ENCODE data around the gene SPIRE1. TPM values are rescaled to one million over a fixed set of nuclear protein-coding genes. Genes with fewer than 3 reads are reported as not detected.

The SPIRE1 gene
- total and polyA plus RNA-seq, 2 donors = 12.9 to 22.6 TPM

- DNase-seq (ENCODE audit: extremely low spot score) = no peak
- no peaks in the 10 kb centered on the region for H3K4me1 ChIP-seq (ENCODE audit: insufficient read depth)
- no peak overlapping the region for H3K4me3 ChIP-seq (ENCODE audit: low read depth, low read length)
- no peak overlapping the region for H3K27ac ChIP-seq (ENCODE audit: low read depth)
- H3K36me3 ChIP-seq (ENCODE audit: insufficient read depth) = no peaks in the 10 kb centered on the region
- WGBS = 86% methylated on average over 19 of the region's 19 CpGs
These were observed 251.4 kb downstream of the SPIRE1 start for GRCh38 chr18:12406371-12407111.

GRCh38 chr18:12405066-12405465, 252.8 kb downstream of the SPIRE1 start:
- Histone ChIP-seq H3K4me3 (ENCODE audit: low read depth, low read length) (no peak overlapping the region), H3K36me3 (ENCODE audit: insufficient read depth) (no peaks in the 10 kb centered on the region), H3K27ac (ENCODE audit: low read depth) (no peak overlapping the region), H3K4me1 (ENCODE audit: insufficient read depth) (no peaks in the 10 kb centered on the region)
- WGBS = 90% methylated on average over 3 of the region's 3 CpGs
- DNase-seq (ENCODE audit: extremely low spot score) = no peak

- Histone ChIP-seq H3K27ac (ENCODE audit: low read depth) (no peak overlapping the region), H3K4me1 (ENCODE audit: insufficient read depth) (no peaks in the 10 kb centered on the region), H3K4me3 (ENCODE audit: low read depth, low read length) (no peak overlapping the region), H3K36me3 (ENCODE audit: insufficient read depth) (no peaks in the 10 kb centered on the region)
- 23% methylated on average over 6 of the region's 6 CpGs for WGBS
- no peak for DNase-seq (ENCODE audit: extremely low spot score)
These were observed 254.1 kb downstream of the SPIRE1 start for GRCh38 chr18:12403601-12404506.

GRCh38 chr18:12401881-12402280, 256.0 kb downstream of the SPIRE1 start:
- no peaks in the 10 kb centered on the region for H3K36me3 ChIP-seq (ENCODE audit: insufficient read depth)
- 83% methylated on average over 9 of the region's 9 CpGs for WGBS
- no peak for DNase-seq (ENCODE audit: extremely low spot score)

GRCh38 chr18:12399231-12399630, 258.7 kb downstream of the SPIRE1 start:
- Histone ChIP-seq H3K36me3 (ENCODE audit: insufficient read depth) (no peaks in the 10 kb centered on the region), H3K27ac (ENCODE audit: low read depth) (no peak overlapping the region), H3K4me1 (ENCODE audit: insufficient read depth) (no peaks in the 10 kb centered on the region), H3K4me3 (ENCODE audit: low read depth, low read length) (no peak overlapping the region)
- 98% methylated on average over 5 of the region's 5 CpGs for WGBS
- DNase-seq (ENCODE audit: extremely low spot score) = no peak

More at GRCh38 chr18:12401881-12402280, 256.0 kb downstream of the SPIRE1 start:
- Histone ChIP-seq H3K4me3 (ENCODE audit: low read depth, low read length) (no peak overlapping the region), H3K27ac (ENCODE audit: low read depth) (no peak overlapping the region), H3K4me1 (ENCODE audit: insufficient read depth) (no peaks in the 10 kb centered on the region)

- DNase-seq (ENCODE audit: extremely low spot score) = no peak
These were observed 259.3 kb downstream of the SPIRE1 start for GRCh38 chr18:12398625-12399024.

GRCh38 chr18:12397793-12398192, 260.1 kb downstream of the SPIRE1 start:
- Histone ChIP-seq H3K4me3 (ENCODE audit: low read depth, low read length) (no peak overlapping the region), H3K36me3 (ENCODE audit: insufficient read depth) (no peaks in the 10 kb centered on the region), H3K27ac (ENCODE audit: low read depth) (no peak overlapping the region), H3K4me1 (ENCODE audit: insufficient read depth) (no peaks in the 10 kb centered on the region)
- WGBS = 84% methylated on average over 6 of the region's 6 CpGs
- DNase-seq (ENCODE audit: extremely low spot score) = no peak

More at GRCh38 chr18:12398625-12399024, 259.3 kb downstream of the SPIRE1 start:
- no peak overlapping the region for H3K4me3 ChIP-seq (ENCODE audit: low read depth, low read length)
- no peaks in the 10 kb centered on the region for H3K4me1 ChIP-seq (ENCODE audit: insufficient read depth)
- no peaks in the 10 kb centered on the region for H3K36me3 ChIP-seq (ENCODE audit: insufficient read depth)
- H3K27ac ChIP-seq (ENCODE audit: low read depth) = no peak overlapping the region
- 75% methylated on average over 5 of the region's 5 CpGs for WGBS

- Histone ChIP-seq H3K4me3 (ENCODE audit: low read depth, low read length) (no peak overlapping the region), H3K27ac (ENCODE audit: low read depth) (no peak overlapping the region), H3K4me1 (ENCODE audit: insufficient read depth) (no peaks in the 10 kb centered on the region), H3K36me3 (ENCODE audit: insufficient read depth) (no peaks in the 10 kb centered on the region)
- no peak for DNase-seq (ENCODE audit: extremely low spot score)
- WGBS = 89% methylated on average over 9 of the region's 9 CpGs
These were observed 260.7 kb downstream of the SPIRE1 start for GRCh38 chr18:12397254-12397653.

Small RNAs within 50 kb of the gene (small RNA-seq; reads per million reads assigned to genes)
- not detected for gene RNU7-129P

Other genes starting within 250 kb of the SPIRE1 start
- 14.3 TPM for gene CEP76, start 44.6 kb upstream of the SPIRE1 start, total RNA-seq
- gene CEP76, start 44.6 kb upstream of the SPIRE1 start, polyA plus RNA-seq = 4.4 TPM
- gene PSMG2, start 44.9 kb upstream of the SPIRE1 start, total RNA-seq = 100 TPM
- gene PSMG2, start 44.9 kb upstream of the SPIRE1 start, polyA plus RNA-seq = 103 TPM
- gene PTPN2, start 226.1 kb upstream of the SPIRE1 start, total RNA-seq = 36.9 TPM
- 27.0 TPM for gene PTPN2, start 226.1 kb upstream of the SPIRE1 start, polyA plus RNA-seq

Measured in urinary bladder (tissue), 4 donors.